ENCODE results near the gene FAM227B. TPM values are rescaled to one million over a fixed set of nuclear protein-coding genes. Genes with fewer than 3 reads are reported as not detected.

FAM227B gene
- total and polyA plus RNA-seq, 2 of the 13 experiments (the other 11 are each of a cell fraction or from before 2014, with no cell fraction given): 1.9 to 2.6 TPM

DNA sequence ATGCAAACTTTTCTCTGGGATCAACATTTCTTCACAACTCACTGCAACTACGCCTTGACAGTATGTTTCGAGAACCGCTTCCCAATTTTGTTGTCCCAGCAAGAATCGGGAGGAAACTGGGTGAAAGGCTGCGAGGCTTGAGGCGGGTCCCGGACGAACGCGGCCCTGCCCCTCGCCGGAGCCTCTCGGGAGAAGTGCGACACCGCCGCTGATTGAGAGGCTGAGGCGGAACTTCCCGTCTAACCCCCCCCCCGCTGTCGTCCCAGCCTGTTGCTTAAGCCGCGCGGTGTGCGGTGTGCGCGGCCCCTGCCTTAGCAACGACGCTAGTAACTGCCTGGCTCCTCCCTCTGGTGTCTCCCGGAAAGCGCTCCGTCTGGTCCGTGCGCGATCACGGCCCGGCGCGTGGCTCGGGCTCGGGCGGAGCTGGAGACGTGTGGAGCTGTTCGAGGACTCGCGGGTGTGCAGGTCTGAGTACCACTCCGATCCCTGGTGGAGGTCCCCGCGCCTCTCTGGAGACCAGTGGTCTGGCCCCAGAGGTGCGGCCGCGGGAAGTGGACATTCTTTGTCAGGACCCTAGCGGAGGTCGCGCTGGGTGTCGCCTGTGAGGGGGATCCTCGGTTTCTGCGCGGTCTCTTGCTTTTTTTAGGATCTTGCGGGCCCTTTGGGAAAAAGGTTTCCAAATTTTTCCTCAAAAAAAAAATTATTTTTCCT lies at the start of gene FAM227B, which contains the start of gene DTWD1 (continued):
- peak; percentile 85 for TF ChIP-seq ELF1 (CRISPR knock-in tag; IDR thresholded peaks at IDR 0.05)
- peak; percentile 68; the same call in 1 of the 2 replicates for TF ChIP-seq DRAP1 (CRISPR knock-in tag; IDR thresholded peaks at IDR 0.05)
- TF ChIP-seq MAZ (IDR thresholded peaks at IDR 0.05; ENCODE audit: borderline replicate concordance, low read depth, low read length): peak; percentile 92; the same call in 1 of the 2 replicates
- peak; percentile 93 for TF ChIP-seq MAZ (CRISPR knock-in tag; IDR thresholded peaks at IDR 0.05; ENCODE audit: low read depth)
- TF ChIP-seq ELF4 (CRISPR knock-in tag; IDR thresholded peaks at IDR 0.05; ENCODE audit: borderline replicate concordance): no peak
- TF ChIP-seq KAT7 (CRISPR knock-in tag; IDR thresholded peaks at IDR 0.05; ENCODE audit: borderline replicate concordance): peak; percentile 100
- TF ChIP-seq HNF1A (IDR thresholded peaks at IDR 0.05; ENCODE audit: low read depth): peak; percentile 34; the same call in 1 of the 2 replicates
- TF ChIP-seq HNF1A (CRISPR knock-in tag; IDR thresholded peaks at IDR 0.05; ENCODE audit: borderline replicate concordance): peak; percentile 84
- TF ChIP-seq ZNF44 (CRISPR knock-in tag; IDR thresholded peaks at IDR 0.05): peak; percentile 98
- TF ChIP-seq SMAD9 (CRISPR knock-in tag; IDR thresholded peaks at IDR 0.05): peak; percentile 55; the same call in 1 of the 2 replicates
- TF ChIP-seq, protein P1, sequence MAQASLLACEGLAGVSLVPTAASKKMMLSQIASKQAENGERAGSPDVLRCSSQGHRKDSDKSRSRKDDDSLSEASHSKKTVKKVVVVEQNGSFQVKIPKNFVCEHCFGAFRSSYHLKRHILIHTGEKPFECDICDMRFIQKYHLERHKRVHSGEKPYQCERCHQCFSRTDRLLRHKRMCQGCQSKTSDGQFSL (CRISPR knock-in tag; IDR thresholded peaks at IDR 0.05): peak; percentile 98
- no peak for TF ChIP-seq ZFP82 (CRISPR knock-in tag; IDR thresholded peaks at IDR 0.05; ENCODE audit: borderline replicate concordance)
- TF ChIP-seq, protein P2, sequence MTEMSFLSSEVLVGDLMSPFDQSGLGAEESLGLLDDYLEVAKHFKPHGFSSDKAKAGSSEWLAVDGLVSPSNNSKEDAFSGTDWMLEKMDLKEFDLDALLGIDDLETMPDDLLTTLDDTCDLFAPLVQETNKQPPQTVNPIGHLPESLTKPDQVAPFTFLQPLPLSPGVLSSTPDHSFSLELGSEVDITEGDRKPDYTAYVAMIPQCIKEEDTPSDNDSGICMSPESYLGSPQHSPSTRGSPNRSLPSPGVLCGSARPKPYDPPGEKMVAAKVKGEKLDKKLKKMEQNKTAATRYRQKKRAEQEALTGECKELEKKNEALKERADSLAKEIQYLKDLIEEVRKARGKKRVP (CRISPR knock-in tag; IDR thresholded peaks at IDR 0.05): peak in 1 of 2 experiments; percentile 76; a peak in 2 of 4 replicates
- TF ChIP-seq ZNF281 (CRISPR knock-in tag; IDR thresholded peaks at IDR 0.05; ENCODE audit: borderline replicate concordance): peak; percentile 81; the same call in 1 of the 2 replicates
- TF ChIP-seq, protein P3, sequence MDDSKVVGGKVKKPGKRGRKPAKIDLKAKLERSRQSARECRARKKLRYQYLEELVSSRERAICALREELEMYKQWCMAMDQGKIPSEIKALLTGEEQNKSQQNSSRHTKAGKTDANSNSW (CRISPR knock-in tag; IDR thresholded peaks at IDR 0.05; ENCODE audit: borderline replicate concordance): peak; percentile 94; the same call in 1 of the 2 replicates
- TF ChIP-seq HDAC1 (CRISPR knock-in tag; IDR thresholded peaks at IDR 0.05): peak; percentile 99
- TF ChIP-seq ZNF382 (CRISPR knock-in tag; IDR thresholded peaks at IDR 0.05; ENCODE audit: borderline replicate concordance): no peak
- no peak for TF ChIP-seq TAF15 (IDR thresholded peaks at IDR 0.05; ENCODE audit: low read depth, low read length, poor library complexity, severe bottlenecking)
- TF ChIP-seq RARG (CRISPR knock-in tag; IDR thresholded peaks at IDR 0.05; ENCODE audit: low read depth): no peak

All from HepG2 (cell line).